HG03039 (cell line): ENCODE results near the gene GOLGA6C.
"Not testable (repeated sequence)": the region's sequence is repeated elsewhere in the genome, so short reads cannot be mapped to it uniquely, and the experiment has no call there.

Experiments
- ATAC-seq: cut with Tn5 transposase; IDR thresholded peaks from one replicate; pipeline ENCODE4 v1.9.1; 2021; ENCODE audit warnings: mild to moderate bottlenecking, moderate library complexity; ENCODE audit not compliant: unreplicated experiment

Gene GOLGA6C

GRCh38 chr15:75225951-75226732 lies 32.0 kb upstream of the GOLGA6C start:
- no peak for ATAC-seq

DNA sequence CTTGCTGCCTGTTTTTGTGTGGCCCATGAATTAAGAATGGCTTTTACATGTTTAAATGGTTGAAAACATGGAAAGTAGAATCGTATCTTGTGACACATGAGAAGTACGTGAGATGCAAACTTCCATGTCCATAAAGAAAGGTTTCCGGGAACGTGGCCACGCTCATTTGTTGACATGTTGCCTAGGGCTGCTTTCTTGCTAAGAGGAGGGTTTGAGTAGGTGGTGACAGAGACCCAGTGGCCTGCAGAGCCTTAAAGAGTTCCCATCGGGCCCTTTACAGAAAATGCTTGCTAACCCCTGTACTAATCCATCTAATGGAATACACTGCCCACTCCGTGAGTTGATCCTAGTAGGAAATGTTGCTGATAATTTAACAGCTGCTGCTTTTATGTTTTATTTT lies 31.0 kb upstream of the GOLGA6C start:
- ATAC-seq: not testable (repeated sequence)

GRCh38 chr15:75227663-75228280 lies 30.4 kb upstream of the GOLGA6C start:
- no peak for ATAC-seq

- ATAC-seq: no peak
These were observed 29.3 kb upstream of the GOLGA6C start for GRCh38 chr15:75228787-75229186.

- no peak for ATAC-seq
These were observed 28.7 kb upstream of the GOLGA6C start for GRCh38 chr15:75229191-75230015.

GRCh38 chr15:75230016-75230343 lies 28.2 kb upstream of the GOLGA6C start:
- no peak for ATAC-seq

GRCh38 chr15:75230551-75231371 lies 27.4 kb upstream of the GOLGA6C start:
- no peak for ATAC-seq

DNA sequence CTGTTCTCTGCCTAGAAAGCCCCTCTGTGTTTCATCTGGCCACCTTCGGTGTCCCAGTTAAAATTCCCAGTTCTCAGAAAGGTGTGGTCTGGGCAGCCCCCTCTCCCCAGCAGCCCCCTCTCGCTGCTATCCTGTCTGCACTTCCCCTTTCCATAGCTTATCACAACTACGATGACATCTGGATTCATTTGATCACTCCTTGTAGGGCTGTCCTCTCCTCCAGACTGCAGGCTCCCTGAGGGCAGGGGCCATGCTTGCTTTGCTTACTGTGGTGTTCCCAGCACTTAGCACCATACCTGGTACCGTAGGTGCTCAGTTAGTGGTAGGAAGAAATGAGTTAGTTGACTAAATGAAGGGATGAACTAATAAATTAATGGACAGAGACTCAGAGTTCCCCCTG lies 26.3 kb upstream of the GOLGA6C start:
- ATAC-seq: no peak

DNA sequence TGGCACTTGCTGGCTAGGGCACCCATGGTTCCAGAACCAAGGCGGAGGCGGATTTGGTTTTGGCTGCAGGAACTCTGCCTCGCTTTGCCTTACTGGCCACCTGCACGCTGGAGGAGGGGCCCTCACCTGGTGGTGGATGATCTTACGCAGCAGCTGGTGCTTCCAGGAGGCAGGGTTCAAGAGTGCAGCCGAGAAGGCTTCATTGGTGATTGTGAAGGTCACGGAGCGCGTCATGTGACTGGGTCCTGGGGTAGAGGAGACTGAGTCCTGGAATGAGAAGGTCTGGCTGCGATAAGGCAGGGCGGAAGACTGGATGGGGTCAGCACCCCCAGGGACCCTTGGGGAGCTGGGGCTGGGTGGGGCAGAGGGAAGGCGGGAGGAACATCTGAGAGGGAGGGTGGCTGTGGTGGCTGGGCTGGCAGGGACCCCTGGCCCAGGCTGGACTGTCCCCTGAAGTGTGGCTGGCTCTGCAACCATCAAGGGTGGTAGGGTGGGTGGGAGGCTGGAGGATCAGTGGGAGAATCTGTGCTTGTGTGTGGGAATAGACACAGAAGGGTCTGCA lies 25.8 kb upstream of the GOLGA6C start:
- no peak for ATAC-seq

- ATAC-seq: no peak
These were observed 25.2 kb upstream of the GOLGA6C start for GRCh38 chr15:75232826-75233503.

DNA sequence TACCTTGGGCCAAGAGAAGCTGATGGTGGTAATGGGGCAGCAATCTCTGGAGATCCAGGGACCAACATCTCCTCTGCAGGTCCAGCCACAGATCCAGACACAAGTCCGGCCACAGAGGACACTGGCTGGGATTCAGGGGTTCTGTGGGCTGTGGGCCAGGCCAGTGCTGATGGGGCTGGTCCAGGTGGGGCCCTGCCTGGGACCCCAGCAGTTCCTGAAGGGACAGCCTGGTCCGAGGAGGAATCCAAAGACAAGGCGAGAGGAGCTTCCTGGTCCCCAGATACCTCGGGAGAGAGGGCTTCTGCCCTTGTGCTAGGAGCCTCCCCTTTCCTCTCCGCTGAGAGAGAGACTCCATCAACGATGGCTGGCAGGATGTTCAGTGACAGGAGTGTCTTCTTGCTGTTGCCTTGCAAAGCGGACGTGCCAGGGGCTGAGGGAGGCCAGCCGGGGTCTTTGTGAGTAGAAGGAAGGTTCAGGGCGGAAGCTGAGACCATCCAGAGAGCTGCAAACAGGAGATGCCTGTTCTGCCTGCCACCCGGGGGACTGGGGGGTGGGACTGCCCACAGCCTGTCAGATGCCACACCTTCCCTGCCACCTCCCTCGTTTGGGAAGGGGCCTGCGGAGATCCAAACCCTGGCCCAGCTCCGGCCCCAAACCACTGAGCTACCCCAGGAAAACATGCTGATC lies 24.5 kb upstream of the GOLGA6C start:
- no peak for ATAC-seq

DNA sequence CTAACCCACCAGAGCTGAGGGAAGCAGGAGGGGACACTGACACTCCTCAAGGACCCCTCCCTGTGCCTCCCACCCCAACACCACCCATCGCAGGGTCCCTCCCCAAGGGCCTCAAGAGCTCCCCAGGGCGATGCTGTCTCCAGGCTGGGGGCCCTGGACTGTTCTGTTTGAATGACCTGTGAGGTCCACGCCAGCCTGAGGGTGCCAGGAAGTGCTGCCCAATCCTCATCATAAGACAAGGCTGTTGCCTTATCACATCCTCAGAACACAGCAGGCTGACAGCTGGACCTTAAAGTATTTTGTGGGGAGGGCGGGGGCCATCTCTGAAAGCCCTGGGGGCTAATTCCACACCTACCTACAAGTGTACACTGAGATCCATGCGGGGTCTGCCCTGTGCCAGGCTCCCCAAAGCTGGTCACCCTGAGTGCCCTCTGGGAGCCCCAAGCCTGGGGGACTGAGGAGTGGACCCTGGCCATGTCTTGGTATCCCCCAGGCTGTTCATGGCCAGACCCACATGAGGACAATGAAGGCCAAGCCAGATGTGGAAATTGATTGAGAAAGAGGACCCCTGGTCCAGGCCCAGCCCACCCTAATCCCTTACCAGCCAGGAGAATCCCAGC lies 23.8 kb upstream of the GOLGA6C start:
- no peak for ATAC-seq

DNA sequence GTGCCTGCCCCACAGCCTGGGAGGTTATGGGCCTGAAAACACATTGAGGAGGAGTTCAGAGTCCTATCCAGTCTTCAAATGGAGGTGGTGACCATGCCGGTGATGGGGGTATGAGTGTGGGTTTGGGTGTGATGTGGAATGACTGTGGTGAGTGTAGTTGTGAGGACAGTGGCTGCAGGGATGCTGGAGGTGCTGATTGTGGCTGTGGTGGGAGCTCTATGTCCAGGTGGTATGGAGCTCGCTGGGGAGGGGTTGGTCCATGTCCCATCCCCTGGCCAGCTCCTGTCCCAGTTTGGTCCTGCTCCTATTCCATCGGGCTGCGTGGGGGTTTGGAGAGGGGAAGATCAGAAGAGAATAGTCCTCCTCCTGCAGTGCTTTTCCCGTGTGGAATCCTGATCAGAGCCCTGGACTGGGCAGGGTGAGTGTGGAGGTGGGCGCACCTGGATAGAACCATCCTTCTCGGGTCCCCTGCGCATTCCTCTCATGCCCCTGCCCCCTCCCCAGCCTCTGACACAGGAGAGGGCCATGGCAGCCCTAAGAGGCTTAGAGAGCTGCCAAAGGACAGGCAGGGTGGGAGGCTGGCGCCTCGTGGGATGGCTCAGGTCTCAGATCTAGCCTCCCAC lies 23.0 kb upstream of the GOLGA6C start:
- ATAC-seq: no peak

DNA sequence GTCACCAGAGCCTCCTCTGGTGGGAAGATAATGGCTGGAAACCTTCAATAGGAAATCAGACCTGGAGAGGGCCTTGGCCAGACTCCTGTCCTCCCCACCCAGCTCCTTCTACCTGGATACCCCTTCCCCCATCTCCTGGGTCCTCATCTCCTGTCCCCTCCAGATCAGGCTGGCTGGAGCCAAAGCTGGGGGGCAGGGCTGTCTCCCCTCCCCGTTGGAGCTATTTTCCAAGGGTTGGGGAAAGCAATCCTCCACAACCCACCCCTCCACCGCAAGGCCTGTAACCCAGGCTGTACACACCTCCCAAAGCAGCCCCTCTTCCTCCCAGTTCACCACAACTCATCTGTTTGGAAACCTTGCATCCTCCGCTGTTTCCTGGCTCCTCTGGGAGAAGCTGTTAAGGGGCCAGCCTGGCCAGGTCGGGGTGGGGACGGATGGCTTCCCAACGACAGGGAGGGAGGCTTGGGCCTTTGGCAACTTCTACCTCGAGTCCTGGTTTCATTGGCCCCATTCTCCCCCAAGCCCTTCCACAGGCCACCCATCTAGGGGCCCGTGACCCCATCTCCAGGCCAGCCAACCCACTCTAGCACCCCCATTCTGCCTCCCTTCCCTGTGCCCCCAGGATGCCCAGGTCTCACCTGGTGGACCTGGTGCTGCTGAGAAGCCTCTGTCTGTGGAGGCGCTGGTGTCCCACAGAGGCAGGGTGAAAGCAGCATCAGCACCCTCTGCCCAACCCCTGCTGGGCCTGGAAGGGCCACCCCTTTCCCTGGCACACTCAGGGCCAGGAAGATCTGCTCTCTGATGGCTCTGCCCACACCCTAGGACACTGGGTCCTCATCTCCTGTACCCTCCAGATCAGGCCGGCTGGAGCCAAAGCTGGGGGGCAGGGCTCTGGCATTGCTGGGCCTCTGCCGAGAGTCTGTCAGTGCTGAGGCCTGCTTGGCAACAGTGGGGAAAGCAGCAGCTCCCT lies 22.1 kb upstream of the GOLGA6C start:
- no peak for ATAC-seq

GRCh38 chr15:75237316-75237982 lies 20.7 kb upstream of the GOLGA6C start:
- ATAC-seq: no peak

DNA sequence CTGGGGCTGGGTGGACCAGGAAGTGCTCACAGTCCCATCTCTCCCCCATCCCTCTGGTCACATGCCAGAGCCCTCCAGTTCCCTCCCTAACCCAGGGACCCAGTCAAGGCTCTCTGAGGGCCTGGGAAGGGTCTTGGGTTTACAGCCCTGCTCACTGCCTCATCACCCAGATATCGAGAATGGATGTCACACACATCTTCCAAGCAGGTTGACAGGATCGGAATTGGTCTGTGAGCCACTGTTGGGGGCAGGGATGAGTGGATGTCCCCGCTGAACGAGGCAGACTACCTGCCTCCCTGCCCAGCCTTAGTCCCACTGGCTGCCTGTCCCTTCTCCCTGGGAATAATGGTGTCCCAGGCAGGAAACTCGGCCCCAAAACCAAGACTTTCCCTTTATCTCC lies 20.0 kb upstream of the GOLGA6C start:
- no peak for ATAC-seq

DNA sequence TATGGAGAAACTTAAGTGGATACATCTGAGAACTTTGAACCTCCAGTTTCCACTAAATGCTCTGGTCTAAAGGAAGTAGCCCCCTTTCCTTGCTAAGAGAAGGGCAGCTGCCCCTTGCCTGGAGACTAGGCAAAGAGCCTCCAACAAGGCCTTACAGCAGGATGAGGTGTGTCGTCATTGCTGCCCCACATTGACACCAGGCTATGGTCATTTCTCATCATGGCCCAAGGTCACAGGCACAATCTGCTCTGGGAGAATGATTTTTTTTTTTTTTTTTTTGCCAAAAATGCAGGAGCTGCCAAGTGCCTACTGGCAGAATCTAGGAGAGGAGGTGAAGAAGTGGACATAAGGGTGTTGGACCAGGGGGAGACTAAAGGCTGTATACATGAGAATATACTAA lies 12.4 kb upstream of the GOLGA6C start:
- ATAC-seq: not testable (repeated sequence)
